Hepatocyte (in vitro differentiated cells): ENCODE results near the gene CAMK2G. TPM values are rescaled to one million over a fixed set of nuclear protein-coding genes. Genes with fewer than 3 reads are reported as not detected.

Experiments
- DNase-seq: peaks from one replicate; pipeline ENCODE4 v3.0.0-alpha.2; 2016; ENCODE audit warnings: low spot score
- H2AFZ ChIP-seq: fragments of 200-600 bp; sonication (generic); 2 replicates; pipeline ENCODE4 v1.6.0; 2016; ENCODE audit warnings: antibody characterized with exemption, mild to moderate bottlenecking
- H3K27ac ChIP-seq: fragments of 200-600 bp; sonication (generic); 2 replicates; pipeline ENCODE4 v1.5.1; 2016; ENCODE audit warnings: mild to moderate bottlenecking
- H3K27me3 ChIP-seq: fragments of 200-600 bp; sonication (generic); 2 replicates; pipeline ENCODE4 v1.6.1; 2016
- H3K36me3 ChIP-seq: fragments of 200-600 bp; sonication (generic); replicated peaks from 2 replicates; pipeline ENCODE4 v1.5.1; 2016; ENCODE audit warnings: low read depth; ENCODE audit not compliant: insufficient read depth
- H3K4me1 ChIP-seq: fragments of 200-600 bp; sonication (generic); 2 replicates; pipeline ENCODE4 v1.5.1; 2016; ENCODE audit warnings: mild to moderate bottlenecking, moderate library complexity; ENCODE audit not compliant: insufficient read depth
- H3K4me2 ChIP-seq: fragments of 200-600 bp; sonication (generic); 2 replicates; pipeline ENCODE4 v1.6.0; 2016
- H3K4me3 ChIP-seq: fragments of 200-600 bp; sonication (generic); 2 replicates; pipeline ENCODE4 v1.5.1; 2016; ENCODE audit warnings: mild to moderate bottlenecking
- H3K79me2 ChIP-seq: fragments of 200-600 bp; sonication (generic); 2 replicates; pipeline ENCODE4 v1.6.0; 2017; ENCODE audit warnings: mild to moderate bottlenecking
- H3K9me2 ChIP-seq: fragments of 200-600 bp; sonication (generic); replicated peaks from 2 replicates; pipeline ENCODE4 v1.6.0; 2017; ENCODE audit warnings: mild to moderate bottlenecking; ENCODE audit not compliant: insufficient read depth
- H3K9me3 ChIP-seq: fragments of 200-600 bp; sonication (generic); 2 replicates; pipeline ENCODE4 v1.5.1; 2016; ENCODE audit warnings: low read depth, mild to moderate bottlenecking
- H4K20me1 ChIP-seq: fragments of 200-600 bp; sonication (generic); 2 replicates; pipeline ENCODE4 v1.6.0; 2016; ENCODE audit warnings: mild to moderate bottlenecking; ENCODE audit not compliant: insufficient read depth, poor library complexity, severe bottlenecking
- CTCF ChIP-seq: fragments of 200-600 bp; sonication (generic); IDR thresholded peaks from 2 replicates; pipeline ENCODE4 v1.5.1; 2016; ENCODE audit warnings: antibody characterized with exemption, mild to moderate bottlenecking; ENCODE audit not compliant: poor library complexity
- EZH2 ChIP-seq: fragments of 200-600 bp; sonication (generic); IDR thresholded peaks from 2 replicates; pipeline ENCODE4 v1.6.1; 2016; ENCODE audit warnings: antibody characterized with exemption, mild to moderate bottlenecking, borderline replicate concordance
- EZH2phosphoT487 ChIP-seq: fragments of 200-600 bp; sonication (generic); IDR thresholded peaks from one replicate; pipeline ENCODE4 v1.6.1; 2018; ENCODE audit warnings: antibody characterized with exemption, mild to moderate bottlenecking, low read depth, moderate library complexity; ENCODE audit not compliant: unreplicated experiment, severe bottlenecking
- WGBS: methylation state at CpG from one replicate; pipeline ENCODE4 v1.1.6; 2016; ENCODE audit warnings: low lambda C conversion rate; ENCODE audit errors: missing lambda C conversion rate; 5-methylcytosine and 5-hydroxymethylcytosine counted together
- polyA plus RNA-seq: library from polyadenylated mRNA; unstranded; fragments of >200 nt; fragmentation: Nextera tagmentation; extraction: Ambion mirVana; gene quantifications from 2 replicates; pipeline ENCODE4 v1.2.1, GENCODE V29; 2016
- total RNA-seq: library from RNA; depleted of rRNA; stranded (reverse); fragments of >200 nt; gene quantifications from 2 replicates; pipeline ENCODE4 v1.2.3, GENCODE V29; 2014

CAMK2G gene
- total and polyA plus RNA-seq, 2 experiments from 2014 or later, result 5.2 to 25.0 TPM

- Histone ChIP-seq H3K36me3 (no peaks in the 10 kb centered on the region), H3K9me3 (no peaks in the 10 kb centered on the region), H3K27me3 (no peaks in the 10 kb centered on the region), H3K9me2 (no peaks in the 10 kb centered on the region), H3K4me2 (peak overlapping the region; percentile 0), H4K20me1 (no peaks in the 10 kb centered on the region), H3K79me2 (no peaks in the 10 kb centered on the region), H3K4me1 (peaks cover 8% of the 10 kb centered on the region), H3K27ac (no peak overlapping the region), H3K4me3 (no peak overlapping the region), H2AFZ (no peak overlapping the region)
- 61% methylated on average over 6 of the region's 6 CpGs for WGBS
- TF ChIP-seq EZH2phosphoT487 (no peak), EZH2 (no peak)
- no peak for DNase-seq
Observed at GRCh38 chr10:73901261-73901660, 26.9 kb upstream of the CAMK2G start.

- Histone ChIP-seq H3K4me1 (peaks cover 3% of the 10 kb centered on the region), H3K27ac (peak overlapping the region; percentile 69), H3K9me2 (no peaks in the 10 kb centered on the region), H3K4me3 (no peak overlapping the region), H2AFZ (no peak overlapping the region), H3K79me2 (no peaks in the 10 kb centered on the region), H4K20me1 (no peaks in the 10 kb centered on the region), H3K36me3 (no peaks in the 10 kb centered on the region), H3K27me3 (no peaks in the 10 kb centered on the region), H3K9me3 (no peaks in the 10 kb centered on the region), H3K4me2 (no peak overlapping the region)
- TF ChIP-seq EZH2 (no peak), EZH2phosphoT487 (no peak), CTCF (no peak)
- DNase-seq, result no peak
- WGBS, result 86% methylated on average over 5 of the region's 5 CpGs
Observed at GRCh38 chr10:73900064-73900463, 25.7 kb upstream of the CAMK2G start.

- Histone ChIP-seq H3K36me3 (no peaks in the 10 kb centered on the region), H3K79me2 (no peaks in the 10 kb centered on the region), H3K27me3 (no peaks in the 10 kb centered on the region), H3K4me2 (no peak overlapping the region), H3K9me3 (no peaks in the 10 kb centered on the region), H3K9me2 (no peaks in the 10 kb centered on the region), H3K4me3 (no peak overlapping the region), H4K20me1 (no peaks in the 10 kb centered on the region), H2AFZ (no peak overlapping the region), H3K4me1 (peaks cover 3% of the 10 kb centered on the region), H3K27ac (peak overlapping the region; percentile 69)
- peak; percentile 62 for DNase-seq
- no peak for TF ChIP-seq EZH2phosphoT487
- TF ChIP-seq EZH2, result no peak
- TF ChIP-seq CTCF, result no peak
- WGBS, result 55% methylated on average over 4 of the region's 4 CpGs
Observed at GRCh38 chr10:73899423-73899822, 25.1 kb upstream of the CAMK2G start.

GRCh38 chr10:73898730-73899410 is 24.5 kb upstream of the CAMK2G start:
- Histone ChIP-seq H3K4me1 (peaks cover 3% of the 10 kb centered on the region), H3K4me2 (no peak overlapping the region), H4K20me1 (no peaks in the 10 kb centered on the region), H2AFZ (no peak overlapping the region), H3K9me3 (no peaks in the 10 kb centered on the region), H3K27me3 (no peaks in the 10 kb centered on the region), H3K79me2 (no peaks in the 10 kb centered on the region), H3K4me3 (no peak overlapping the region), H3K9me2 (no peaks in the 10 kb centered on the region), H3K36me3 (no peaks in the 10 kb centered on the region), H3K27ac (peak overlapping the region; percentile 69)
- DNase-seq, result no peak
- TF ChIP-seq CTCF (no peak), EZH2phosphoT487 (no peak), EZH2 (no peak)
- 86% methylated on average over 2 of the region's 2 CpGs for WGBS
